ENCODE results near the gene ARFRP1. TPM values are rescaled to one million over a fixed set of nuclear protein-coding genes. Genes with fewer than 3 reads are reported as not detected.
A peak's percentile ranks its signal among the peaks of the same experiment; 100 is the strongest.

The ARFRP1 gene
- 35.0 TPM for polyA plus RNA-seq (2013, experiment 1 of 2; ENCODE audit: insufficient read length)
- 31.1 TPM for polyA plus RNA-seq (2013, experiment 2 of 2; ENCODE audit: insufficient read length)

- DNase-seq = peak; percentile 84
These were observed at the start of gene ARFRP1, which contains the start of gene ZGPAT for GRCh38 chr20:63707558-63708300. ARFRP1 (minus strand) TSS chr20:63707976; CDS start chr20:63707091, 885 bp downstream. ZGPAT (plus strand) TSS chr20:63708039; CDS start chr20:63708581, 542 bp downstream.

- DNase-seq = no peak
These were observed 48.8 kb upstream of the ARFRP1 start for GRCh38 chr20:63756648-63756991.

- DNase-seq = no peak
These were observed 48.3 kb upstream of the ARFRP1 start for GRCh38 chr20:63755933-63756647.

- DNase-seq = no peak
These were observed 46.2 kb upstream of the ARFRP1 start for GRCh38 chr20:63754008-63754407.

- DNase-seq = no peak
These were observed 45.6 kb upstream of the ARFRP1 start for GRCh38 chr20:63753381-63753780.

- DNase-seq = no peak
These were observed 44.8 kb upstream of the ARFRP1 start for GRCh38 chr20:63752411-63753101.

GRCh38 chr20:63751471-63752271 lies 43.9 kb upstream of the ARFRP1 start:
- no peak for DNase-seq

GRCh38 chr20:63750807-63751470 lies 43.2 kb upstream of the ARFRP1 start:
- DNase-seq = no peak

GRCh38 chr20:63749597-63750508 lies 42.1 kb upstream of the ARFRP1 start:
- DNase-seq = no peak

- DNase-seq = no peak
These were observed 41.1 kb upstream of the ARFRP1 start for GRCh38 chr20:63748934-63749270.

- no peak for DNase-seq
These were observed 40.5 kb upstream of the ARFRP1 start for GRCh38 chr20:63748070-63748933.

- DNase-seq = no peak
These were observed 39.9 kb upstream of the ARFRP1 start for GRCh38 chr20:63747622-63748069.

- no peak for DNase-seq
These were observed 39.1 kb upstream of the ARFRP1 start for GRCh38 chr20:63746751-63747315.

GRCh38 chr20:63745961-63746731 lies 38.4 kb upstream of the ARFRP1 start:
- no peak for DNase-seq

GRCh38 chr20:63745424-63745805 lies 37.6 kb upstream of the ARFRP1 start:
- DNase-seq = no peak

- DNase-seq = no peak
These were observed 37.0 kb upstream of the ARFRP1 start for GRCh38 chr20:63744574-63745423.

GRCh38 chr20:63744158-63744557 lies 36.4 kb upstream of the ARFRP1 start:
- DNase-seq = no peak
